ENCODE results near the gene PPP6R2. TPM values are rescaled to one million over a fixed set of nuclear protein-coding genes. Genes with fewer than 3 reads are reported as not detected.
"Not testable (repeated sequence)": the region's sequence is repeated elsewhere in the genome, so short reads cannot be mapped to it uniquely, and the experiment has no call there.

Gene PPP6R2
- polyA plus RNA-seq, 12 donors: 23.5 to 43.1 (median 30.7) TPM; not detected in 1

GRCh38 chr22:50397371-50398060 lies 54.4 kb downstream of the PPP6R2 start:
- DNase-seq: not testable (repeated sequence)

- DNase-seq: no peak
Observed at GRCh38 chr22:50398831-50399648, 55.9 kb downstream of the PPP6R2 start.

- peak; percentile 15 for DNase-seq
Observed at GRCh38 chr22:50399751-50400331, 56.7 kb downstream of the PPP6R2 start.

- no peak for DNase-seq
Observed at GRCh38 chr22:50400406-50400805, 57.3 kb downstream of the PPP6R2 start.

GRCh38 chr22:50400931-50401330 lies 57.8 kb downstream of the PPP6R2 start:
- no peak for DNase-seq

- DNase-seq: no peak
Observed at GRCh38 chr22:50401907-50402306, 58.8 kb downstream of the PPP6R2 start.

- peak; percentile 45 for DNase-seq
Observed at GRCh38 chr22:50403701-50404101, 60.6 kb downstream of the PPP6R2 start.

GRCh38 chr22:50406416-50407170 lies 63.5 kb downstream of the PPP6R2 start:
- no peak for DNase-seq

- no peak for DNase-seq
Observed at GRCh38 chr22:50408311-50408710, 65.2 kb downstream of the PPP6R2 start.

GRCh38 chr22:50408954-50409353 lies 65.8 kb downstream of the PPP6R2 start:
- DNase-seq: not testable (repeated sequence)

GRCh38 chr22:50414476-50415248 lies 71.5 kb downstream of the PPP6R2 start:
- no peak for DNase-seq

GRCh38 chr22:50415426-50415825 lies 72.3 kb downstream of the PPP6R2 start:
- no peak for DNase-seq

GRCh38 chr22:50416996-50417395 lies 73.9 kb downstream of the PPP6R2 start:
- no peak for DNase-seq

GRCh38 chr22:50417411-50418210 lies 74.5 kb downstream of the PPP6R2 start:
- DNase-seq: no peak

GRCh38 chr22:50418624-50419023 lies 75.5 kb downstream of the PPP6R2 start:
- no peak for DNase-seq

GRCh38 chr22:50419116-50419515 lies 76.0 kb downstream of the PPP6R2 start:
- no peak for DNase-seq

- DNase-seq: no peak
Observed at GRCh38 chr22:50420015-50420414, 76.9 kb downstream of the PPP6R2 start.

GRCh38 chr22:50420581-50420980 lies 77.5 kb downstream of the PPP6R2 start:
- DNase-seq: no peak

- no peak for DNase-seq
Observed at GRCh38 chr22:50422046-50422445, 78.9 kb downstream of the PPP6R2 start.

Data from muscle of arm (tissue), 12 donors.